Glutamatergic neuron (in vitro differentiated cells): ENCODE data around the gene STAMBPL1. TPM values are rescaled to one million over a fixed set of nuclear protein-coding genes. Genes with fewer than 3 reads are reported as not detected.

ENCODE experiments used
- DNase-seq: peaks from one replicate; pipeline ENCODE4 v3.0.0; 2022
- H3K27ac Mint-ChIP-seq: one replicate; pipeline ENCODE4 v1.8.0; 2020; ENCODE audit warnings: mild to moderate bottlenecking, mixed read lengths, inconsistent platforms; ENCODE audit not compliant: unreplicated experiment
- H3K27me3 Mint-ChIP-seq: one replicate; pipeline ENCODE4 v1.8.0; 2020; ENCODE audit warnings: mild to moderate bottlenecking, moderate library complexity, mixed read lengths, inconsistent platforms; ENCODE audit not compliant: unreplicated experiment
- H3K36me3 Mint-ChIP-seq: one replicate; pipeline ENCODE4 v1.8.0; 2020; ENCODE audit warnings: mild to moderate bottlenecking, mixed read lengths, inconsistent platforms; ENCODE audit not compliant: unreplicated experiment
- H3K4me1 Mint-ChIP-seq: one replicate; pipeline ENCODE4 v1.8.0; 2020; ENCODE audit warnings: mild to moderate bottlenecking, low read depth, mixed read lengths, inconsistent platforms; ENCODE audit not compliant: unreplicated experiment
- H3K4me3 Mint-ChIP-seq: one replicate; pipeline ENCODE4 v1.8.0; 2020; ENCODE audit warnings: mild to moderate bottlenecking, mixed read lengths, inconsistent platforms; ENCODE audit not compliant: unreplicated experiment
- H3K9me3 Mint-ChIP-seq: one replicate; pipeline ENCODE4 v1.8.0; 2020; ENCODE audit warnings: mild to moderate bottlenecking, moderate library complexity, mixed read lengths, inconsistent platforms; ENCODE audit not compliant: unreplicated experiment
- CTCF ChIP-seq: fragments of 200-600 bp; sonication (generic); IDR thresholded peaks from one replicate; pipeline ENCODE4 v1.5.0; 2021; ENCODE audit not compliant: partially characterized antibody, unreplicated experiment
- total RNA-seq: library from RNA; stranded (reverse); fragmentation: NEBNext Ultra II Directional; extraction: Animal tissue kit (Norgen Biotek cat#: 25700); gene quantifications from one replicate; pipeline ENCODE4 v1.2.1, GENCODE V29; 2021; ENCODE audit not compliant: unreplicated experiment

The STAMBPL1 gene
- total RNA-seq, 1 donor from 2014 or later = 4.4 TPM

- Mint-ChIP-seq H3K4me3 (no peak overlapping the region), H3K4me1 (no peaks in the 10 kb centered on the region), H3K27me3 (no peaks in the 10 kb centered on the region), H3K9me3 (no peaks in the 10 kb centered on the region), H3K27ac (no peak overlapping the region), H3K36me3 (no peaks in the 10 kb centered on the region)
- no peak for DNase-seq
- TF ChIP-seq CTCF = no peak
These were observed 88.3 kb downstream of the STAMBPL1 start for GRCh38 chr10:88968391-88968790.

GRCh38 chr10:88971221-88972061 lies 91.4 kb downstream of the STAMBPL1 start:
- no peak for DNase-seq
- Mint-ChIP-seq H3K27ac (no peak overlapping the region), H3K4me3 (no peak overlapping the region), H3K4me1 (no peaks in the 10 kb centered on the region), H3K9me3 (no peaks in the 10 kb centered on the region), H3K27me3 (no peaks in the 10 kb centered on the region), H3K36me3 (no peaks in the 10 kb centered on the region)
- TF ChIP-seq CTCF = no peak

Other genes with a start within 250 kb of the STAMBPL1 start
- not detected for gene LIPF, start 215.8 kb upstream of the STAMBPL1 start, total RNA-seq
- not detected for gene LIPK, start 174.0 kb upstream of the STAMBPL1 start, total RNA-seq
- gene LIPN, start 120.2 kb upstream of the STAMBPL1 start, total RNA-seq = not detected
- gene LIPM, start 77.5 kb upstream of the STAMBPL1 start, total RNA-seq = not detected
- gene ANKRD22, start 28.4 kb upstream of the STAMBPL1 start, total RNA-seq = not detected
- 4.3 TPM for gene ACTA2, start 72.5 kb downstream of the STAMBPL1 start, total RNA-seq
- gene FAS, start 110.6 kb downstream of the STAMBPL1 start, total RNA-seq = 0.69 TPM